Measurements from ENCODE around the gene RELT.

GRCh38 chr11:73411031-73411430 lies 34.8 kb downstream of the RELT start:
- no peak for TF ChIP-seq CTCF (IDR thresholded peaks at IDR 0.05)
- no peak for TF ChIP-seq POLR2A (IDR thresholded peaks at IDR 0.05)
